ENCODE measurements around the gene PPP3R1. TPM values are rescaled to one million over a fixed set of nuclear protein-coding genes. Genes with fewer than 3 reads are reported as not detected.

Gene PPP3R1
- total RNA-seq, 3 donors from 2014 or later: 32.8 to 54.4 (median 34.1) TPM

GRCh38 chr2:68171146-68171545 lies 81.2 kb downstream of the PPP3R1 start:
- Histone ChIP-seq H3K9me3 (no peaks in the 10 kb centered on the region), H3K4me1 (no peaks in the 10 kb centered on the region), H3K27me3 (no peaks in the 10 kb centered on the region), H3K27ac (no peak overlapping the region), H3K4me3 (no peak overlapping the region), H3K36me3 (no peaks in the 10 kb centered on the region)
- intact Hi-C loops (cut with DNase I; ENCODE audit: low total_unique reads): no loop called here
- DNase-seq (ENCODE audit: low spot score in 2 of 2): no peak
- TF ChIP-seq CTCF (IDR thresholded peaks at IDR 0.05) (no peak), POLR2A (IDR thresholded peaks at IDR 0.05) (no peak)

GRCh38 chr2:68169308-68169707 lies 83.0 kb downstream of the PPP3R1 start:
- intact Hi-C loops (cut with DNase I; ENCODE audit: low total_unique reads): no loop called here
- Histone ChIP-seq H3K36me3 (no peaks in the 10 kb centered on the region), H3K27ac (no peak overlapping the region), H3K4me3 (no peak overlapping the region), H3K27me3 (no peaks in the 10 kb centered on the region), H3K4me1 (no peaks in the 10 kb centered on the region), H3K9me3 (no peaks in the 10 kb centered on the region)
- no peak for DNase-seq (ENCODE audit: low spot score in 2 of 2)
- TF ChIP-seq POLR2AphosphoS5 (IDR thresholded peaks at IDR 0.05) (no peak), CTCF (IDR thresholded peaks at IDR 0.05) (no peak), POLR2A (IDR thresholded peaks at IDR 0.05) (no peak)

DNA sequence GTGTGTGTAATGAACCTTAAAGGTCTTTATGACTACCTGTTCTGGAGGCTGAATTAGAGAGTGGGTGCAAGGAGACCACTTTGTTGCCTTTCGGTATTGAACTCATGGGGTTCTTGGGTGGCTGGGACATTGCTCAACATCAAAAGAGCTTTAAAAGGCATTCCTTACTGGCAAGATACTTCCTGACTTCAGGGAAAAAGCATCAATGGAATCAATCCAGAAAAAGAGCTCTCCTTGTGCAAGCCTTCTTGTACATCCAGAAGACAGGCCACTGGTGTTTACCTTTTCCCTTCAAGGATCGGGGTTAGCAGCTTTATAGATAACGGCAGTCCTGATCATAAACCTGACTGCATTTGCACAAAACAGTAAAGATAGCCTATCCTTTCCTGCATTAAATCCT lies 85.1 kb downstream of the PPP3R1 start:
- H3K4me3 ChIP-seq: no peak overlapping the region
- no peaks in the 10 kb centered on the region for H3K4me1 ChIP-seq
- no peaks in the 10 kb centered on the region for H3K36me3 ChIP-seq
- H3K27me3 ChIP-seq: no peaks in the 10 kb centered on the region
- TF ChIP-seq POLR2AphosphoS5 (IDR thresholded peaks at IDR 0.05) (no peak), POLR2A (IDR thresholded peaks at IDR 0.05) (no peak), CTCF (IDR thresholded peaks at IDR 0.05) (no peak)
- H3K9me3 ChIP-seq: no peaks in the 10 kb centered on the region
- peak overlapping the region in 1 of 2 donors; percentile 29 for H3K27ac ChIP-seq
- intact Hi-C loops (cut with DNase I; ENCODE audit: low total_unique reads): no loop called here
- no peak for DNase-seq (ENCODE audit: low spot score in 2 of 2)

DNA sequence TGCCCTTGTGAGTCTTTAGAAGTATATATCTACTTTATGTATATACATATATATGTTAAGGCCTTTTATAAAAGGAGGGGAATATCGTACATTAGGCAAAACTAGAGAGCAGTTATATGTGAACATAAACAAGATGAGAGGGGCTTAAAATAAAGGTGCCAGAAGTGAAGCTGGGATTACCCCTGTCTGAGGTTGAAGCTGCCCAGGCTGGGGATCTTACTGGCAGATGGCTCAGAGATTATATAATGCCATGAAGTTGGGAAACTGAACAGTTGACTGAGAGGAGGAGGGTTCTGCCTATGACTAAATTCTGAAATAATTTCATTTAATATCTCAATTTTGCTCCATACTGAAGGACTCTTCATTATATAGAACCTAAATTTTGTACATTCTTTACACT lies 88.7 kb downstream of the PPP3R1 start:
- Histone ChIP-seq H3K4me1 (peaks cover 0 to 10% of the 10 kb centered on the region in 2 donors), H3K9me3 (no peaks in the 10 kb centered on the region), H3K4me3 (no peak overlapping the region), H3K36me3 (no peaks in the 10 kb centered on the region), H3K27me3 (no peaks in the 10 kb centered on the region), H3K27ac (no peak overlapping the region)
- TF ChIP-seq POLR2A (IDR thresholded peaks at IDR 0.05) (no peak), CTCF (IDR thresholded peaks at IDR 0.05) (no peak), POLR2AphosphoS5 (IDR thresholded peaks at IDR 0.05) (no peak)
- DNase-seq (ENCODE audit: low spot score in 2 of 2): no peak
- intact Hi-C loops (cut with DNase I; ENCODE audit: low total_unique reads): no loop called here

GRCh38 chr2:68158134-68158447 lies 94.2 kb downstream of the PPP3R1 start:
- Histone ChIP-seq H3K4me3 (peak overlapping the region; percentile 83 to 97 (median 83)), H3K27me3 (no peaks in the 10 kb centered on the region), H3K27ac (peak overlapping the region; percentile 83 to 91), H3K9me3 (no peaks in the 10 kb centered on the region), H3K4me1 (peaks cover 0 to 25% of the 10 kb centered on the region in 2 donors), H3K36me3 (no peaks in the 10 kb centered on the region)
- no peak for DNase-seq (ENCODE audit: low spot score in 2 of 2)
- TF ChIP-seq POLR2A (IDR thresholded peaks at IDR 0.05) (no peak), POLR2AphosphoS5 (IDR thresholded peaks at IDR 0.05) (no peak), CTCF (IDR thresholded peaks at IDR 0.05) (no peak)
- intact Hi-C loops (cut with DNase I; ENCODE audit: low total_unique reads): no loop called here
